GM12878 (cell line): Measurements from ENCODE around the gene SRP72. TPM values are rescaled to one million over a fixed set of nuclear protein-coding genes. Genes with fewer than 3 reads are reported as not detected.

Experiments
- ATAC-seq: fragments of 200-7000 bp; cut with Tn5 transposase; 3 replicates; pipeline ENCODE4 v1.9.1; 2020; ENCODE audit warnings: mild to moderate bottlenecking, moderate library complexity
- BruUV-seq: library from RNA; stranded (reverse); fragments of 400-500 nt; replicated peaks from 2 replicates; lab custom pipeline; 2021; lab: Mats Ljungman, UMichigan
- CTCF ChIA-PET: fragments of 300-600 bp; sonication (Branson Sonifier 250); formaldehyde crosslinking; extraction: SDS; loops from one replicate; lab custom pipeline; 2021; ENCODE audit warnings: inconsistent platforms; lab: Yijun Ruan, JAX
- POLR2A ChIA-PET: fragments of 350-600 bp; formaldehyde crosslinking; extraction: SDS; loops from one replicate; lab custom pipeline; 2021; ENCODE audit warnings: inconsistent platforms; lab: Charles Lee
- RAD21 ChIA-PET: fragments of 300-600 bp; sonication (Branson Sonifier 250); formaldehyde crosslinking; loops from one replicate; lab custom pipeline; 2023; ENCODE audit warnings: antibody characterized with exemption; ENCODE audit not compliant: unreplicated experiment; lab: Charles Lee
- SMC1A ChIA-PET: fragments of 300-600 bp; sonication (Branson Sonifier 250); formaldehyde crosslinking; loops from one replicate; lab custom pipeline; 2023; ENCODE audit not compliant: unreplicated experiment, uncharacterized antibody; lab: Charles Lee
- DNase-seq: peaks from one replicate; pipeline ENCODE4 v3.0.0-alpha.2; 2011; ENCODE audit warnings: low read depth, low spot score
- FAIRE-seq: peaks from 3 replicates; lab custom pipeline; 2011; peaks lifted over from hg19 to GRCh38; lab: Jason Lieb, UNC
- H2AFZ ChIP-seq: 2 replicates; pipeline ENCODE4 v1.6.0; 2011; ENCODE audit warnings: low read depth, low read length, control low read depth; ENCODE audit not compliant: control insufficient read depth
- H3K27ac ChIP-seq: 2 replicates; pipeline ENCODE4 v1.5.1; 2011; ENCODE audit warnings: control low read depth; ENCODE audit not compliant: control insufficient read depth, insufficient read depth
- H3K27me3 ChIP-seq, 2 experiments: replicated peaks in 1 of 2; 2 replicates each; pipeline versions ENCODE4 v1.6.0 to v1.6.1; 2011; ENCODE audit warnings: low read length in 1 of 2; ENCODE audit not compliant: control insufficient read depth in 2 of 2, insufficient read depth in 2 of 2
- H3K36me3 ChIP-seq, 2 experiments: 2 replicates each; pipeline ENCODE4 v1.5.1; 2011; ENCODE audit warnings: low read length in 1 of 2; ENCODE audit not compliant: control insufficient read depth in 2 of 2, insufficient read depth in 2 of 2
- H3K4me1 ChIP-seq: 2 replicates; pipeline ENCODE4 v1.6.1; 2011; ENCODE audit warnings: mild to moderate bottlenecking, low read length, moderate library complexity, mixed read lengths; ENCODE audit not compliant: control insufficient read depth, insufficient read depth
- H3K4me2 ChIP-seq: 2 replicates; pipeline ENCODE4 v1.6.0; 2011; ENCODE audit warnings: control low read depth; ENCODE audit not compliant: control insufficient read depth, insufficient read depth
- H3K4me3 ChIP-seq: fragments of 200-600 bp; sonication (generic); 2 replicates; pipeline ENCODE4 v1.5.1; 2016
- H3K79me2 ChIP-seq: 2 replicates; pipeline ENCODE4 v1.6.0; 2011; ENCODE audit warnings: low read length; ENCODE audit not compliant: control insufficient read depth, insufficient read depth
- H3K9ac ChIP-seq: 2 replicates; pipeline ENCODE4 v1.8.0; 2011; ENCODE audit warnings: low read length, control low read depth, mixed read lengths; ENCODE audit not compliant: control insufficient read depth, insufficient read depth
- H3K9me3 ChIP-seq: replicated peaks from 3 replicates; pipeline ENCODE4 v1.5.1; 2011; ENCODE audit warnings: mild to moderate bottlenecking, low read length; ENCODE audit not compliant: control insufficient read depth, insufficient read depth
- H4K20me1 ChIP-seq: 2 replicates; pipeline ENCODE4 v1.6.0; 2011; ENCODE audit not compliant: control insufficient read depth, insufficient read depth
- CTCF ChIP-seq, 3 experiments: IDR thresholded peaks in 2 of 3; conservative IDR thresholded peaks in 1 of 3; 2 replicates each; pipeline ENCODE4 v1.5.1; 2011; ENCODE audit warnings: low read depth in 3 of 3, low read length in 3 of 3, mild to moderate bottlenecking in 3 of 3, control low read depth in 2 of 3, moderate library complexity in 2 of 3, inconsistent platforms in 1 of 3, mixed read lengths in 1 of 3; ENCODE audit not compliant: control insufficient read depth in 2 of 3, insufficient read depth in 1 of 3; ENCODE audit errors: extremely low read depth in 1 of 3
- GABPA ChIP-seq: IDR thresholded peaks from 2 replicates; pipeline ENCODE4 v1.6.1; 2014; ENCODE audit warnings: antibody characterized with exemption, low read depth, mild to moderate bottlenecking, inconsistent platforms
- HDAC2 ChIP-seq: fragments of 200-600 bp; sonication (generic); IDR thresholded peaks from 2 replicates; pipeline ENCODE4 v1.6.1; 2017
- IRF4 ChIP-seq: IDR thresholded peaks from 2 replicates; pipeline ENCODE4 v1.6.1; 2011; ENCODE audit warnings: low read depth, low read length
- MTA2 ChIP-seq: fragments of 450-650 bp; IDR thresholded peaks from 2 replicates; pipeline ENCODE4 v1.6.1; 2016; ENCODE audit warnings: low read depth, mild to moderate bottlenecking, moderate library complexity
- NFXL1 ChIP-seq: fragments of 450-650 bp; IDR thresholded peaks from 2 replicates; pipeline ENCODE4 v1.6.1; 2017; ENCODE audit warnings: antibody characterized with exemption, mild to moderate bottlenecking, borderline replicate concordance
- SP1 ChIP-seq: IDR thresholded peaks from one replicate; pipeline ENCODE4 v1.6.1; 2011; ENCODE audit warnings: low read depth, low read length
- ZSCAN29 ChIP-seq: fragments of 450-650 bp; IDR thresholded peaks from 2 replicates; pipeline ENCODE4 v1.6.1; 2017; ENCODE audit warnings: mild to moderate bottlenecking, moderate library complexity
- WGBS: methylation state at CpG from one replicate; pipeline ENCODE4 v1.1.6; 2016; ENCODE audit warnings: low lambda C conversion rate; ENCODE audit not compliant: insufficient replicate concordance, insufficient coverage; ENCODE audit errors: missing lambda C conversion rate; 5-methylcytosine and 5-hydroxymethylcytosine counted together
- in situ Hi-C: fragments of 300-500 bp; cut with MboI; formaldehyde crosslinking; loops from 9 replicates; pipeline ENCODE4 v1.14.3; 2018; ENCODE audit warnings: mixed read lengths
- intact Hi-C: fragments of 100-400 bp; cut with micrococcal nuclease; formaldehyde crosslinking; loops from one replicate; pipeline ENCODE4 v1.14.2; 2022; ENCODE audit not compliant: unreplicated experiment
- polyA plus RNA-seq, 11 experiments: library from polyadenylated mRNA; depleted of rRNA in 4 of 11; unstranded in 6 of 11; stranded (reverse) in 5 of 11; fragments of >200 nt; fragmentation: Nextera tagmentation in 4 of 11; fragmentation: Illumina TruSeq in 1 of 11; extraction: Ambion mirVana in 4 of 11; extraction: Trizol in 1 of 11; gene quantifications; 1 replicate in 1 of 11; 2 replicates in 10 of 11; pipeline versions ENCODE4 v1.2.1 to v1.2.3, GENCODE V29; 2011 to 2016; ENCODE audit warnings: inconsistent platforms in 2 of 11, missing spikeins in 2 of 11, low read depth in 1 of 11
- total RNA-seq, 4 experiments: library from RNA; depleted of rRNA in 3 of 4; stranded (reverse); fragments of >200 nt in 3 of 4; fragmentation: Illumina TruSeq in 1 of 4; extraction: Trizol in 1 of 4; gene quantifications; 2 replicates each; pipeline versions ENCODE4 v1.2.1 to v1.2.3, GENCODE V29; 2013 to 2021
- TF ChIP-seq, protein P1 (sequence below): fragments of 450-650 bp; IDR thresholded peaks from 2 replicates; pipeline ENCODE4 v1.6.1; 2017; ENCODE audit warnings: mild to moderate bottlenecking, moderate library complexity
- TF ChIP-seq, protein P2 (sequence below): IDR thresholded peaks from 2 replicates; pipeline ENCODE4 v1.6.1; 2012; ENCODE audit warnings: improper control_type of control experiment, low read depth, low read length; ENCODE audit not compliant: insufficient replicate concordance

The SRP72 gene
- total and polyA plus RNA-seq, 10 of the 15 experiments (the other 5 are each of a cell fraction or from before 2014, with no cell fraction given), result 61.6 to 186 (median 133) TPM

- Histone ChIP-seq H3K4me3 (no peak overlapping the region), H3K4me1 (no peaks in the 10 kb centered on the region), H3K4me2 (no peak overlapping the region), H3K9me3 (no peaks in the 10 kb centered on the region), H3K9ac (no peak overlapping the region), H3K27me3 (no peaks in the 10 kb centered on the region), H3K27ac (no peak overlapping the region), H3K36me3 (peaks cover 0 to 20% of the 10 kb centered on the region in 2 experiments; a peak in 1 of 4 replicates), H3K79me2 (no peaks in the 10 kb centered on the region), H4K20me1 (no peaks in the 10 kb centered on the region), H2AFZ (no peak overlapping the region)
- intact Hi-C loops, result no loop called here
- FAIRE-seq (no peak), DNase-seq (no peak), ATAC-seq (no peak)
- ChIA-PET CTCF (no interaction called here), POLR2A (no interaction called here), SMC1A (no interaction called here), RAD21 (no interaction called here)
- in situ Hi-C loops, result no loop called here
- 100% methylated on average over 1 of the region's 1 CpG for WGBS
- BruUV-seq, result no TSS peak
- TF ChIP-seq CTCF (IDR thresholded peaks at IDR 0.05 in 2 of 3, conservative IDR thresholded peaks at IDR 0.05 in 1 of 3; ENCODE audit: control insufficient read depth in 2 of 3, extremely low read depth in 1 of 3, insufficient read depth in 1 of 3, low read depth in 3 of 3, low read length in 3 of 3), result no peak
- no peak for TF ChIP-seq HDAC2
- TF ChIP-seq, protein P1, sequence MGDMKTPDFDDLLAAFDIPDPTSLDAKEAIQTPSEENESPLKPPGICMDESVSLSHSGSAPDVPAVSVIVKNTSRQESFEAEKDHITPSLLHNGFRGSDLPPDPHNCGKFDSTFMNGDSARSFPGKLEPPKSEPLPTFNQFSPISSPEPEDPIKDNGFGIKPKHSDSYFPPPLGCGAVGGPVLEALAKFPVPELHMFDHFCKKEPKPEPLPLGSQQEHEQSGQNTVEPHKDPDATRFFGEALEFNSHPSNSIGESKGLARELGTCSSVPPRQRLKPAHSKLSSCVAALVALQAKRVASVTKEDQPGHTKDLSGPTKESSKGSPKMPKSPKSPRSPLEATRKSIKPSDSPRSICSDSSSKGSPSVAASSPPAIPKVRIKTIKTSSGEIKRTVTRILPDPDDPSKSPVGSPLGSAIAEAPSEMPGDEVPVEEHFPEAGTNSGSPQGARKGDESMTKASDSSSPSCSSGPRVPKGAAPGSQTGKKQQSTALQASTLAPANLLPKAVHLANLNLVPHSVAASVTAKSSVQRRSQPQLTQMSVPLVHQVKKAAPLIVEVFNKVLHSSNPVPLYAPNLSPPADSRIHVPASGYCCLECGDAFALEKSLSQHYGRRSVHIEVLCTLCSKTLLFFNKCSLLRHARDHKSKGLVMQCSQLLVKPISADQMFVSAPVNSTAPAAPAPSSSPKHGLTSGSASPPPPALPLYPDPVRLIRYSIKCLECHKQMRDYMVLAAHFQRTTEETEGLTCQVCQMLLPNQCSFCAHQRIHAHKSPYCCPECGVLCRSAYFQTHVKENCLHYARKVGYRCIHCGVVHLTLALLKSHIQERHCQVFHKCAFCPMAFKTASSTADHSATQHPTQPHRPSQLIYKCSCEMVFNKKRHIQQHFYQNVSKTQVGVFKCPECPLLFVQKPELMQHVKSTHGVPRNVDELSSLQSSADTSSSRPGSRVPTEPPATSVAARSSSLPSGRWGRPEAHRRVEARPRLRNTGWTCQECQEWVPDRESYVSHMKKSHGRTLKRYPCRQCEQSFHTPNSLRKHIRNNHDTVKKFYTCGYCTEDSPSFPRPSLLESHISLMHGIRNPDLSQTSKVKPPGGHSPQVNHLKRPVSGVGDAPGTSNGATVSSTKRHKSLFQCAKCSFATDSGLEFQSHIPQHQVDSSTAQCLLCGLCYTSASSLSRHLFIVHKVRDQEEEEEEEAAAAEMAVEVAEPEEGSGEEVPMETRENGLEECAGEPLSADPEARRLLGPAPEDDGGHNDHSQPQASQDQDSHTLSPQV, result no peak
- TF ChIP-seq GABPA, result no peak
- no peak for TF ChIP-seq IRF4
- TF ChIP-seq ZSCAN29, result no peak
- no peak for TF ChIP-seq SP1
- TF ChIP-seq NFXL1, result no peak
- TF ChIP-seq MTA2, result no peak
- TF ChIP-seq, protein P2, sequence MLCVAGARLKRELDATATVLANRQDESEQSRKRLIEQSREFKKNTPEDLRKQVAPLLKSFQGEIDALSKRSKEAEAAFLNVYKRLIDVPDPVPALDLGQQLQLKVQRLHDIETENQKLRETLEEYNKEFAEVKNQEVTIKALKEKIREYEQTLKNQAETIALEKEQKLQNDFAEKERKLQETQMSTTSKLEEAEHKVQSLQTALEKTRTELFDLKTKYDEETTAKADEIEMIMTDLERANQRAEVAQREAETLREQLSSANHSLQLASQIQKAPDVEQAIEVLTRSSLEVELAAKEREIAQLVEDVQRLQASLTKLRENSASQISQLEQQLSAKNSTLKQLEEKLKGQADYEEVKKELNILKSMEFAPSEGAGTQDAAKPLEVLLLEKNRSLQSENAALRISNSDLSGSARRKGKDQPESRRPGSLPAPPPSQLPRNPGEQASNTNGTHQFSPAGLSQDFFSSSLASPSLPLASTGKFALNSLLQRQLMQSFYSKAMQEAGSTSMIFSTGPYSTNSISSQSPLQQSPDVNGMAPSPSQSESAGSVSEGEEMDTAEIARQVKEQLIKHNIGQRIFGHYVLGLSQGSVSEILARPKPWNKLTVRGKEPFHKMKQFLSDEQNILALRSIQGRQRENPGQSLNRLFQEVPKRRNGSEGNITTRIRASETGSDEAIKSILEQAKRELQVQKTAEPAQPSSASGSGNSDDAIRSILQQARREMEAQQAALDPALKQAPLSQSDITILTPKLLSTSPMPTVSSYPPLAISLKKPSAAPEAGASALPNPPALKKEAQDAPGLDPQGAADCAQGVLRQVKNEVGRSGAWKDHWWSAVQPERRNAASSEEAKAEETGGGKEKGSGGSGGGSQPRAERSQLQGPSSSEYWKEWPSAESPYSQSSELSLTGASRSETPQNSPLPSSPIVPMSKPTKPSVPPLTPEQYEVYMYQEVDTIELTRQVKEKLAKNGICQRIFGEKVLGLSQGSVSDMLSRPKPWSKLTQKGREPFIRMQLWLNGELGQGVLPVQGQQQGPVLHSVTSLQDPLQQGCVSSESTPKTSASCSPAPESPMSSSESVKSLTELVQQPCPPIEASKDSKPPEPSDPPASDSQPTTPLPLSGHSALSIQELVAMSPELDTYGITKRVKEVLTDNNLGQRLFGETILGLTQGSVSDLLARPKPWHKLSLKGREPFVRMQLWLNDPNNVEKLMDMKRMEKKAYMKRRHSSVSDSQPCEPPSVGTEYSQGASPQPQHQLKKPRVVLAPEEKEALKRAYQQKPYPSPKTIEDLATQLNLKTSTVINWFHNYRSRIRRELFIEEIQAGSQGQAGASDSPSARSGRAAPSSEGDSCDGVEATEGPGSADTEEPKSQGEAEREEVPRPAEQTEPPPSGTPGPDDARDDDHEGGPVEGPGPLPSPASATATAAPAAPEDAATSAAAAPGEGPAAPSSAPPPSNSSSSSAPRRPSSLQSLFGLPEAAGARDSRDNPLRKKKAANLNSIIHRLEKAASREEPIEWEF, result no peak
Observed at GRCh38 chr4:56496241-56496640, 28.8 kb downstream of the SRP72 start.
